Trophoblast cell (in vitro differentiated cells and primary cell): ENCODE results near the gene COL4A4.

Experiments
- DNase-seq, 2 donors: peaks; one replicate each; pipeline ENCODE4 v3.0.0-alpha.2; 2016
- H2AFZ ChIP-seq: 2 replicates; pipeline ENCODE4 v1.6.1; 2013; ENCODE audit warnings: low read length, moderate library complexity, mild to moderate bottlenecking; ENCODE audit not compliant: insufficient read depth, poor library complexity
- H2AK5ac ChIP-seq: 2 replicates; pipeline ENCODE4 v1.6.1; 2013; ENCODE audit warnings: mild to moderate bottlenecking, low read length
- H2BK120ac ChIP-seq: 2 replicates; pipeline ENCODE4 v1.6.1; 2013; ENCODE audit warnings: low read length, mild to moderate bottlenecking, moderate library complexity; ENCODE audit not compliant: insufficient read depth, poor library complexity
- H2BK12ac ChIP-seq: 2 replicates; pipeline ENCODE4 v1.6.1; 2013; ENCODE audit warnings: mild to moderate bottlenecking, low read length, moderate library complexity
- H2BK5ac ChIP-seq: 2 replicates; pipeline ENCODE4 v1.6.1; 2013; ENCODE audit warnings: low read length, low read depth, moderate library complexity, mild to moderate bottlenecking; ENCODE audit not compliant: poor library complexity
- H3K14ac ChIP-seq: 2 replicates; pipeline ENCODE4 v1.6.1; 2013; ENCODE audit warnings: mild to moderate bottlenecking, low read length
- H3K18ac ChIP-seq: 2 replicates; pipeline ENCODE4 v1.6.1; 2013; ENCODE audit warnings: mild to moderate bottlenecking, low read length
- H3K23ac ChIP-seq: 2 replicates; pipeline ENCODE4 v1.6.1; 2013; ENCODE audit warnings: low read length
- H3K27ac ChIP-seq: 2 replicates; pipeline ENCODE4 v1.5.1; 2013; ENCODE audit warnings: low read depth, mild to moderate bottlenecking, inconsistent platforms, low read length, moderate library complexity
- H3K27me3 ChIP-seq: 2 replicates; pipeline ENCODE4 v1.6.1; 2013; ENCODE audit warnings: inconsistent platforms, mild to moderate bottlenecking, low read length, moderate library complexity; ENCODE audit not compliant: insufficient read depth
- H3K36me3 ChIP-seq, 2 experiments: 1 replicate in 1 of 2; 2 replicates in 1 of 2; pipeline ENCODE4 v1.6.1; 2013; ENCODE audit warnings: low read length in 2 of 2, mild to moderate bottlenecking in 2 of 2, moderate library complexity in 1 of 2; ENCODE audit not compliant: insufficient read depth in 2 of 2, control insufficient read depth in 1 of 2
- H3K4ac ChIP-seq: 2 replicates; pipeline ENCODE4 v1.6.1; 2013; ENCODE audit warnings: low read depth, mild to moderate bottlenecking, low read length, moderate library complexity
- H3K4me1 ChIP-seq, 2 experiments: 1 replicate in 1 of 2; 2 replicates in 1 of 2; pipeline ENCODE4 v1.6.1; 2013; ENCODE audit warnings: low read length in 2 of 2, mild to moderate bottlenecking in 2 of 2, moderate library complexity in 1 of 2; ENCODE audit not compliant: insufficient read depth in 2 of 2, control insufficient read depth in 1 of 2
- H3K4me2 ChIP-seq: 2 replicates; pipeline ENCODE4 v1.6.1; 2013; ENCODE audit warnings: inconsistent platforms, mild to moderate bottlenecking, low read length, moderate library complexity
- H3K4me3 ChIP-seq: 2 replicates; pipeline ENCODE4 v1.5.1; 2013; ENCODE audit warnings: mild to moderate bottlenecking, low read depth, low read length, inconsistent platforms
- H3K79me1 ChIP-seq: one replicate; pipeline ENCODE4 v1.6.1; 2013; ENCODE audit warnings: low read length
- H3K79me2 ChIP-seq: 2 replicates; pipeline ENCODE4 v1.6.1; 2013; ENCODE audit warnings: low read length, mild to moderate bottlenecking; ENCODE audit not compliant: control insufficient read depth, insufficient read depth, poor library complexity
- H3K9ac ChIP-seq: 2 replicates; pipeline ENCODE4 v1.6.1; 2013; ENCODE audit warnings: mild to moderate bottlenecking, low read length
- H3K9me3 ChIP-seq: 2 replicates; pipeline ENCODE4 v1.6.1; 2013; ENCODE audit warnings: low read depth, mild to moderate bottlenecking, control low read depth, inconsistent platforms, low read length; ENCODE audit not compliant: insufficient read depth
- H4K12ac ChIP-seq: 2 replicates; pipeline ENCODE4 v1.6.1; 2013; ENCODE audit warnings: low read depth, mild to moderate bottlenecking, low read length, moderate library complexity
- H4K8ac ChIP-seq: 2 replicates; pipeline ENCODE4 v1.6.1; 2013; ENCODE audit warnings: low read depth, mild to moderate bottlenecking, low read length, moderate library complexity
- H4K91ac ChIP-seq: one replicate; pipeline ENCODE4 v1.6.1; 2013; ENCODE audit warnings: low read depth, mild to moderate bottlenecking, low read length, moderate library complexity
- WGBS: extraction: QIAGEN DNeasy Blood & Tissue Kit; methylation state at CpG from one replicate; pipeline ENCODE4 v1.1.7; 2013; ENCODE audit warnings: missing lambda C conversion rate; ENCODE audit not compliant: insufficient read length, insufficient coverage; ENCODE audit errors: extremely low coverage; 5-methylcytosine and 5-hydroxymethylcytosine counted together

Gene COL4A4

DNA sequence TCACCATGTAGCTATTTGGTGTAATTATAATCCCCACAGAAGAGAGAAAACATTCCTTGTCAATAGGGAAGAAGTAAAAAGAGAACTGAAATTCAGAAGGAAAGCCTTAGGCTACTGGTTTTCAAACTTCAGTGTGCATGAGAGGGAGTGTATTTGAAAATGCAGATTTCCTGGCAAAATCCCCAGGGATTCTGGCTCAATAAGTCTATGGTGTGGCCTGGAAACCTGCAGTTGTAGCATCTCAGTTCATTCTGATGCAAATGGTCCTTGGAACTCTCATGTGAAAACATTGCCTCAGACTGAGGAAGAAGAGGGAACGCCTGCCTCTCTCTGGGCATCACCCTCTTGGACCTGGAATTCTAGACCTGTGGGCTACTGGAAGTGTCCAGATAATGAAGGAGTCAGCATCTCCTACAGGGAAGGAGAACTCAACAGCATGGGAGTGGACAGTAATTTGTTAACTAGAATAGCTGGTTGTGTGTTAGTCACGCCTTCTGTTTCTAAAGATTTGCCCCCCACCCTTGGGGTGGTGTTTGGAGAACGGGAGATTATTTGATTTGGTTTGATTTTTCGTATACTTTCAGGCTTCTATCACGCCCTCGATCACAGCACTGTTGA lies 21.7 kb upstream of the COL4A4 start:
- Histone ChIP-seq H4K8ac (no peak overlapping the region), H3K14ac (no peak overlapping the region), H2BK5ac (no peak overlapping the region), H3K18ac (no peak overlapping the region), H3K4me3 (no peak overlapping the region), H4K91ac (no peak overlapping the region), H4K12ac (no peak overlapping the region), H2AK5ac (no peak overlapping the region), H3K36me3 (no peaks in the 10 kb centered on the region), H3K27ac (no peak overlapping the region), H3K79me1 (peaks cover 4% of the 10 kb centered on the region), H3K27me3 (no peaks in the 10 kb centered on the region), H3K9me3 (no peaks in the 10 kb centered on the region), H3K9ac (peak overlapping the region; percentile 47), H3K4me2 (no peak overlapping the region), H2AFZ (no peak overlapping the region), H3K4ac (no peak overlapping the region), H3K23ac (no peak overlapping the region), H2BK12ac (no peak overlapping the region), H3K79me2 (no peaks in the 10 kb centered on the region), H3K4me1 (peaks cover 5 to 9% of the 10 kb centered on the region in 2 experiments), H2BK120ac (no peak overlapping the region)
- no peak for DNase-seq
- WGBS = no CpG with 5 or more reads among the region's 6 CpGs

DNA sequence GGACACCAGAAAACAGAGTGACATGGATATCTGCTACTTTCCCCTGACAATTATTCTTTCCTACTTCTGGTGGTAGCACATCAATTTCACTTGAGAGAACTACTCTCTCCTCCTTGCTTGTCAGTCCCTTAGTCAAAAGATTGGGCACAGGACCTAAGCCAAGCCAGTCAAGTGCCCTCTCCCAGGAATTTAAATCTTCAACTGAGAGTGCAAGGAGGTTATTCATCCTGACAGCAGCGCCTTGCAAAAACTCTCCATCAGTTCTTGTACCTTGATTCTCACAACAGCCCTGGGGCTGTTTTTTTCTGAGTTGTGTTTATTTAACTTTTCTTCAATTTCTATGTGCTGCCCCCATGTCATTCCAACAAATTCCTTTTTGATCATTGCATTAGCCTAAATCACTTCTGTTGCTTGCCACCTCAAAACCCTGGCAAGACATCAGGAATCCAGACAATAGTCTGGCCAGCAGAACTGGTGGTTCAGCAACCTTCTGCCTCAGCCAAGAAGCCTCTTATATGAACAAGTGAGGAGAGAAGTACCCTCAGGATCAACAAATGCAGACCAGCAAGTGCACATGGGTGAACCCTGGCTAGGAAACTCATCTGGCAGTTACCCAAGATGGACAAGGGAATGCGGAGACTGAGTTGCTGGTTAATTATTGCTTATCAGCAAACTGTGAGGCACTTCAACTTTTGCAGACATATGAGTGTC lies 19.8 kb upstream of the COL4A4 start:
- H2BK5ac ChIP-seq = no peak overlapping the region
- no peak overlapping the region for H3K23ac ChIP-seq
- no peak overlapping the region for H3K18ac ChIP-seq
- H3K4me3 ChIP-seq = no peak overlapping the region
- no peak overlapping the region for H3K9ac ChIP-seq
- WGBS = no CpG with 5 or more reads among the region's 2 CpGs
- no peaks in the 10 kb centered on the region for H3K79me2 ChIP-seq
- H2AFZ ChIP-seq = no peak overlapping the region
- H4K12ac ChIP-seq = no peak overlapping the region
- H4K8ac ChIP-seq = no peak overlapping the region
- no peak overlapping the region for H2BK12ac ChIP-seq
- DNase-seq = no peak
- no peak overlapping the region for H2AK5ac ChIP-seq
- H3K36me3 ChIP-seq = no peaks in the 10 kb centered on the region
- no peaks in the 10 kb centered on the region for H3K9me3 ChIP-seq
- H3K27ac ChIP-seq = no peak overlapping the region
- no peak overlapping the region for H3K14ac ChIP-seq
- H3K4ac ChIP-seq = no peak overlapping the region
- H3K4me1 ChIP-seq = peaks cover 2 to 6% of the 10 kb centered on the region in 2 experiments
- H3K79me1 ChIP-seq = peaks cover 2% of the 10 kb centered on the region
- no peak overlapping the region for H3K4me2 ChIP-seq
- H3K27me3 ChIP-seq = no peaks in the 10 kb centered on the region
- no peak overlapping the region for H2BK120ac ChIP-seq
- H4K91ac ChIP-seq = no peak overlapping the region

DNA sequence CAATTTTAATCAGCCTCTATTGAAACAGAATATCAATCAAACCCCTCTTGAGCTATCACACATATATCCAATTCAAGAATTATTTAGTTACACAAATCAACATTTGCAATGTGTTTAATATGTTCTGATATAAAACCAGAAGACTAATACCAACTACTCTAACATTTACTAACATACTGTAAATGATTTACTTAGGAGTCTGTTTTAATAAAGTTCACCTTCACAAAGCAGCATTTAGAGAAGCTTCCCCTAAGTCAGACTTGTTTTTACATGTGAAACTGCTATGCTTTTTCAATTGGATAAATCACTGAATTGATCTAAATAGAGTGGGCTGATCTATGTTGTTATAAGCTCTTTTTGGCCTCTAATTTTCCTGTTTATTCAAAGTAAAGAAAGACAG lies 18.8 kb upstream of the COL4A4 start:
- Histone ChIP-seq H4K8ac (no peak overlapping the region), H3K79me1 (no peaks in the 10 kb centered on the region), H2BK5ac (no peak overlapping the region), H3K9me3 (no peaks in the 10 kb centered on the region), H2BK12ac (no peak overlapping the region), H3K4me3 (no peak overlapping the region), H3K23ac (no peak overlapping the region), H3K4me2 (no peak overlapping the region), H3K27me3 (no peaks in the 10 kb centered on the region), H4K91ac (no peak overlapping the region), H3K79me2 (no peaks in the 10 kb centered on the region), H2AFZ (no peak overlapping the region), H3K4me1 (peaks cover 0 to 3% of the 10 kb centered on the region in 2 experiments), H3K36me3 (no peaks in the 10 kb centered on the region), H2AK5ac (no peak overlapping the region), H3K18ac (no peak overlapping the region), H3K4ac (no peak overlapping the region), H3K27ac (no peak overlapping the region), H3K14ac (no peak overlapping the region), H4K12ac (no peak overlapping the region), H2BK120ac (no peak overlapping the region), H3K9ac (no peak overlapping the region)
- DNase-seq = no peak

DNA sequence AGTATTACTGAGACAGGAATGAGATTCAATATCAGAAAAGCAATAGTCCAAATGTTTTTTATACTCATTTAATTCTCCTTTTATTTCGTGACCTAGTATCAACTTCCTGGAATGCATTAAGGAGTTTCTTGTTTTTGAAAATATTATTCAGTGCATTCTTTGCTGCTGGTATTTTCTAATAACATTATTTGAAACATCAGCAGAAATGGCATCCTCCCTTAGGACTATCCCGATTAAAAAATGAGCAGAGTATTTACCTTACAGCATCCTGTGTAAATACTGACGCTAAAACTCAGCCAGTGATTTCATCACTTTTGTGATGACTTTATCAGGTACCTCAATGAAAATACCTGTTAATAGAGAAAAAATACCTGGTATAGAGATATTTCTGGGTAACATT lies 16.8 kb upstream of the COL4A4 start:
- WGBS = no CpG with 5 or more reads among the region's 3 CpGs
- no peak overlapping the region for H2BK120ac ChIP-seq
- no peak overlapping the region for H3K27ac ChIP-seq
- no peak overlapping the region for H2AK5ac ChIP-seq
- DNase-seq = no peak
- no peak overlapping the region for H3K4me2 ChIP-seq
- H4K91ac ChIP-seq = no peak overlapping the region
- no peak overlapping the region for H3K18ac ChIP-seq
- H3K4me3 ChIP-seq = no peak overlapping the region
- no peak overlapping the region for H2BK12ac ChIP-seq
- no peak overlapping the region for H2BK5ac ChIP-seq
- no peaks in the 10 kb centered on the region for H3K27me3 ChIP-seq
- no peaks in the 10 kb centered on the region for H3K9me3 ChIP-seq
- H3K23ac ChIP-seq = no peak overlapping the region
- H2AFZ ChIP-seq = no peak overlapping the region
- no peaks in the 10 kb centered on the region for H3K79me1 ChIP-seq
- H3K14ac ChIP-seq = no peak overlapping the region
- H3K4ac ChIP-seq = no peak overlapping the region
- no peaks in the 10 kb centered on the region for H3K4me1 ChIP-seq
- H4K8ac ChIP-seq = no peak overlapping the region
- no peaks in the 10 kb centered on the region for H3K79me2 ChIP-seq
- no peaks in the 10 kb centered on the region for H3K36me3 ChIP-seq
- H4K12ac ChIP-seq = no peak overlapping the region
- no peak overlapping the region for H3K9ac ChIP-seq
